NCI-H226 (cell line): ENCODE data around the gene SLC5A2.

Experiments
- DNase-seq: peaks from one replicate; pipeline ENCODE4 v3.0.0-alpha.2; 2015

The SLC5A2 gene

DNA sequence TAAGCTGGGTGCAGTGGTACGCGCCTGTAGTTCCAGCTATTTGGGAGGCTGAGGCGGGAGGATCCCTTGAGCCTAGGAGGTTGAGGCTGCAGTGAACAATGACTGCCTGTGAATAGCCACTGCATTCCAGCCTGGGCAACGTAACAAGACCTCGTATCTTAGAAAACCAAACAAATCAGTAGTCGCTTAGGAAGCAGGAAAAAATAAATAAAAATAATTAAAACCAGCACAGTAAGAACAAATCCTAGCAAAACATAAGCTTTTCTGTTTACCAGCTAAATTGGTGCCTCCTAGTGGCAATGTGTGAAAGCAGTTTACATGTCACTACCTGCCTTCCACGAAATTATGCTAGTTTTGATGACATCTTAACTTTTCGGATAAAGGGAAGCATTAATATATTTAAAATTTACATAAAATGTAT, 22.3 kb upstream of the SLC5A2 start:
- DNase-seq, result no peak

DNA sequence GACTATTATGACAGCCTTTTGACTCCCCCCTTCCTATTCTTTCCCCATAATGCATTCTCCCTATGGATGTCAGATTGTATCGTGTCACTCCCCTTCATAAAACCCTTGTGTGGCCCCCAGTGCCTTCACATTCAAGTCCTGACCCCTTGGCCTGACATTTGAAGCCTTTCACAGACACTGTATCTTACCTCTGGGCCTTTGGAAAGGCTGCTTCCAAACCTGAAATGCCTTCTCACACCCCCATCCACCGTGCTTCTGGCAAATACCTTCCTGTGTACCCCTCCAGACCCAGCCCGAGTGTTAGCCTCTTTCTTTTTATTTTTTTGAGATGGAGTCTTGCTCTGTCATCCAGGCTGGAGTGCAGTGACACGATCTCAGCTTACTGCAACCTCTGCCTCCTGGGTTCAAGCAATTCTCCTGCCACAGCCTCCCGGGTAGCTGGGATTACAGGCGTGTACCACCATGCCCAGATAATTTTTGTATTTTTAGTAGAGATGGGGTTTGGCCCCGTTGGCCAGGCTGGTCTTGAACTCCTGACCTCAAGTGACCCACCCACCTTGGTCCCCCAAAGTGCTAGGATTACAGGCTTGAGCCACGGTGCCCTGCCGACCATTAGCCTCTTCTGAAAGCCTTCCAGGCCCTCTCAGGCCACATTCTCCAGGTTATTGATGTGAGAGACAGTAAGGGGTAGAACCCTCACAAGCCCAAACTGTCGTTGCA, 21.6 kb upstream of the SLC5A2 start:
- DNase-seq, result no peak

DNA sequence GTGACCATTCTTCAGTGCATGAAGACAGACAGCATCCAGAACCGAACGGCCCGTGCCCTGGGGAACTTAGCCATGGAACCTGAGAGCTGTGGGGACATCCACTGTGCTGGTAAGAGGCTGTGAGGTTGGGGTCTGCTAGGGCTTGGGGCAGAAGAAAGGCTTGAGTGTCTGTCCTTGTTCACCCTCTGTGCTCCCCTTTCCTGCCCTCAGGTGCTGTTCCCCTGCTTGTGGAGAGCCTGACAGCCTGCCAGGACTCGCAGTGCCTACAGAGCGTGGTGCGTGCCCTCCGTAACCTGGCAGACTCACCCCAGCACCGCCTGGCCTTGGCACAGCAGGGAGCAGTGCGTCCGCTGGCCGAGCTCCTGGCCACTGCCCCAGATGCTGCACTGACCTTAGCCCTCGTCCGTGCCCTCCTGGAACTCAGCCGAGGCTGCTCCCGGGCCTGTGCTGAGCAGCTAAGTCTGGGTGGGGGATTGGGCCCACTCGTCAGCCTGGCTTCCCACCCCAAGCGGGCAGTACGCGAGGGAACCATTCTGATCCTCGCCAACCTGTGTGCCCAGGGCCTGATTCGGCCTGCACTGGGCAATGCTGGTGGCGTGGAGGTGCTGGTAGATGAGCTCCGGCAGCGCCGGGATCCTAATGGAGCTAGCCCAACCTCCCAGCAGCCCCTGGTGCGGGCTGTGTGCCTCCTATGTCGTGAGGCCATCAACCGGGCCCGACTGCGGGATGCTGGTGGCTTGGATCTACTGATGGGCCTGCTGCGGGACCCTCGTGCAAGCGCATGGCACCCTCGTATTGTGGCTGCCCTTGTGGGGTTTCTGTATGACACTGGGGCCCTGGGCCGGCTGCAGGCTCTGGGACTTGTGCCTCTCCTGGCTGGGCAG, 20.8 kb upstream of the SLC5A2 start:
- no peak for DNase-seq

DNA sequence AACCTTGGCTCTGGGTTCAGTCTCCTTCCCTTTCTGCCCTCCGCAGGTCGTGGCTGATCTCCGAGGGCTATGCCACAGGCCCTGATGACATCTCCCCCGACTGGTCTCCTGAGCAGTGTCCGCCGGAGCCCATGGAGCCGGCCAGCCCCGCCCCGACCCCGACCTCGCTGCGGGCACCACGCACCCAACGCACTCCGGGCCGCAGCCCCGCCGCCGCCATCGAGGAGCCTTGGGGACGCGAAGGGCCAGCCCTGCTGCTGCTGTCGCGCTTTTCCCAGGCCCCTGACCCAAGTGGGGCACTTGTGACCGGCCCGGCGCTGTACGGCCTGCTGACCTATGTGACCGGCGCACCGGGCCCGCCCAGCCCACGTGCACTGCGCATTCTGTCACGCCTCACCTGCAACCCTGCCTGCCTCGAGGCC, 18.6 kb upstream of the SLC5A2 start:
- no peak for DNase-seq

DNA sequence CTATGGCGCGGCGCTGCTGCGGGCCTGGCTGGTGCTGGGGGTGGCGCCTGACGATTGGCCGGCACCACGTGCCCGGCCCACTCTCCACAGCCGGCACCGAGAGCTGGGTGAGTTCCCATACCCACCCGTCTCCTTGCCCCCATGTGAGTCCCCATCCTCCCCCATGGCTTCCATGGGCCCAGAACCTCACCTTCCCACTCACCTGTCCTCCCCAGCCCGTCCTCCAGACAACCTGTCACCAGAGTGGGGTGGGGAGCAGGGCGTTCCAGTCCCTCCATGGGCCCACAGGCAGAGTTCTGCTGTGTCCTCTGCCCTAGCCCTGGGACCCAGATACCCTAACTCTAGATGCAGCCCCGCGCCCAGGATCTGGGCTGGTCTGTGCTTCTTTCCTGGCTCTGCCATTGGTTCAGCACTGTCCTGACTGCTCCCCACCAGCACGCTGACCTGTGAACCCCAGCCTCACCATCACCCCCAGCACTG, 18.1 kb upstream of the SLC5A2 start:
- DNase-seq, result no peak

DNA sequence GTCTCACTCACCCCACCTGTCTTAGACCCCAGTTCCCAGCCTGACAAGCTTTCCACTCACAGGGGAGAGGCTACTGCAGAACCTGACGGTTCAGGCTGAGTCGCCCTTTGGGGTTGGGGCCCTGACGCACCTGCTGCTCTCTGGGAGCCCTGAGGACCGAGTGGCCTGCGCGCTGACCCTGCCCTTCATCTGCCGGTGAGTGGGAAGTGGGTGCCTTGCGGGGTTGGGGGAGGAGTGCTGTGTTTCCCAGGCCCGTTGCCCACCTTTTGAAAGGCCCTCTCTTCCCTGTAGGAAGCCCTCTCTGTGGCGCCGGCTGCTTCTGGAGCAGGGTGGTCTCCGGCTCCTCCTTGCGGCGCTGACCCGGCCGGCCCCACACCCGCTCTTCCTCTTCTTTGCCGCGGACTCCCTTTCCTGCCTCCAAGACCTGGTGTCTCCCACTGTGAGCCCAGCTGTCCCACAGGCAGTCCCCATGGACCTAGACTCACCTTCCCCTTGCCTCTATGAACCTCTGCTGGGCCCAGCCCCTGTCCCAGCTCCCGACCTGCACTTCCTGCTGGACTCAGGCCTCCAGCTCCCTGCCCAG, 17.0 kb upstream of the SLC5A2 start:
- no peak for DNase-seq

DNA sequence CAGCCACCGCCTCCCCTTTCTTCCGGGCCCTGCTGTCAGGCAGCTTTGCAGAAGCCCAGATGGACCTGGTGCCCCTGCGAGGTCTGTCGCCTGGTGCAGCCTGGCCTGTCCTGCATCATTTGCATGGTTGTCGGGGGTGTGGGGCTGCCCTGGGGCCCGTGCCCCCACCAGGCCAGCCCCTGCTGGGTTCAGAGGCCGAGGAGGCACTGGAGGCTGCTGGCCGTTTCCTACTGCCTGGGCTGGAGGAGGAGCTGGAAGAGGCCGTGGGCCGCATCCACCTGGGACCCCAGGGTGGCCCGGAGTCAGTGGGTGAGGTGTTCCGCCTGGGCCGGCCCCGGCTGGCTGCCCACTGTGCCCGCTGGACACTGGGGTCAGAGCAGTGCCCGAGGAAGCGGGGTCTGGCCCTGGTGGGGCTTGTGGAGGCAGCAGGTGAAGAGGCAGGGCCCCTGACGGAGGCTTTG, 16.5 kb upstream of the SLC5A2 start:
- no peak for DNase-seq

DNA sequence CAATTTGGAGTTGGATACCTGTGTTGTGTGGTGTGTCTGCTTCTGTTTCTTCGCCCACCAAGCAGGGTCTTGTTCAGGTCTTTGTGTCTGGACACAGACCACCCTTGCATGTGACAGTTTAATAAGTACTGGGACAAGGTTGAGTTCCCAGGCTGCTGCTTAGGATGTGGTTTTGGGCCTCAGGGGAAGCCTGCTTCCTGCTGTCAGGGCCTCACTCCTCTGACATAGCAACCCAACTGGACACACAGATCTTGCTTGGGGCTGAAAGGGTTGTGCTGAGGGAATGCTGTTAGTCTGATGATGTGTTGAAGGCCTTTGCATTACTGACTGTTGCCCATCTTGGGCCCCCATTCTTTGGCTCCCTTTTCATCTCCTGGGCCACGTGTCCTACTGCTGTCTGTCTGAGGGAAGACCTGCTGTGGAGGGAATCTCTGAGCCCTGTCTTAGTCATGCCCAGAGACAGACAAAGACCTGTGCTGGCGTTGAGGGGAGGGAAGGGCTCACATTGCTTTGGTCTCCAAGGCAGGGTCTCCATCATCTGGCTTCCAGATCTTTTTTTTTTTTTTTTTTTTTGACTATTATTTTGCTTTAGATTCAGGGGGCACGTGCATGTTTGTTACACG, 15.7 kb upstream of the SLC5A2 start:
- no peak for DNase-seq

DNA sequence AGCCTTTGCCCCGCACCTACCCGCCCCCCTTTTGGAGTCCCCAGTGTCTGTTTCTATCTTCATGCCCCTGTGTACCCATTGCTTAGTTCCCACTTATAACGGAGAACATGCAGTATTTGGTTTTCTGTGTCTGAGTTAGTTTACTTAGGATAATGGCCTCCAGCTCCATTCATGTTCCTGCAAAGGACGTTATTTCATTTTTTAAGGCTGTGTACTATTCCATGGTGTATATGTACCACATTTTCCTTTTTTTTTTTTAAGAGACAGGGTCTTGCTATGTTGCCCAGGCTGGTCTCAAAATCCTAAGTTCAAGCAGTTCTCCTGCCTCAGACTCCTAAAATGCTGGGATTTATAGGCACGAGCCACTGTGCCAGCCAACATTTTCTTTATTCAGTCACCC, 15.1 kb upstream of the SLC5A2 start:
- no peak for DNase-seq

DNA sequence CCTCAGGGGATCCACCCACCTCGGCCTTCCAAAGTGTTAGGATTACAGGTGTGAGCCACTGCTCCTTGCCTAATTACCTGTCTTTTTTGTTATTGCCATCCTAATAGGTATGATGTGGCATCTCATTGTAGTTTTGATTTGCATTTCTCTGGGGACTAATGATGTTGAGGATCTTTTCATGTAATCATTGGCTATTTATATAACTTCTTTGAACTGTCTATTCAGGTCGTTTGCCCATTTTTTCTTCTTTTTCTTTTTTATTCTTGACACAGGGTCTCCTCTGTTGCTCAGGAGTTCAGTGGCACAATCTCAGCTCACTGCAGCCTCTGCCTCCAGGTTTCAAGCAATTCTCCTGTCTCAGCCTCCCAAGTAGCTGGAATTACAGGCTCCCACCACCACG, 12.3 kb upstream of the SLC5A2 start:
- no peak for DNase-seq

DNA sequence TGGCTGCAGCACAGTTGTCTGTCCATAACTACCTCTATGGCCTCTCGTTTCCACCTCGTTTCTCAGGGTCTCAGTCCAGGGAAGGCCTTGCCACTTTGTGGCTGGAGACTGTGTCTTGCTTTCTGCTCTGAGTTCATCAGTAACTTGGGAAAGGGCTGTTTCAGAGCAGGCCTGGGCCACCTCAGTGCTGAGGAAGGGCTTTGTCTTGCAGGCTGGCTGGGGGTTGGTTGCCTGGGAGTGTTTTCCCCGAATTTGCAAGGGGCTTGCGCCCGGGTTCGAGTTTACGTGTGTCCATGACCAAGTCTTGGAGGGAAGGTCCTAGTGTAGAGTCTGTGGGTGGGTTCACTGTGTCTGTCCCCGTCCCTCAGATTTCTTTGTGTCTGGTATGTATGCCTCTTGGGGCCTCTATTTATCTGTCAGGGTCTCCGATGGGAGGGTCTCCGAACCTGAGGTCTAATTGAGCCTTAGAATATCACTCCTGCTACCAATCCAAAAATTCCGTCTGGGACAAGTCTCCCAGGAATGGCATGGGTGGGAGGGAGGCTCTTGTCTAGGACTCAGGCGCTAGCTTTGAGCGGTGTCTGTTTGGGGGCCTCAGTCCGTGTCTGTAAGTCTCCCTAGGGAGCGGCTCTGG, 11.6 kb upstream of the SLC5A2 start:
- DNase-seq, result no peak

DNA sequence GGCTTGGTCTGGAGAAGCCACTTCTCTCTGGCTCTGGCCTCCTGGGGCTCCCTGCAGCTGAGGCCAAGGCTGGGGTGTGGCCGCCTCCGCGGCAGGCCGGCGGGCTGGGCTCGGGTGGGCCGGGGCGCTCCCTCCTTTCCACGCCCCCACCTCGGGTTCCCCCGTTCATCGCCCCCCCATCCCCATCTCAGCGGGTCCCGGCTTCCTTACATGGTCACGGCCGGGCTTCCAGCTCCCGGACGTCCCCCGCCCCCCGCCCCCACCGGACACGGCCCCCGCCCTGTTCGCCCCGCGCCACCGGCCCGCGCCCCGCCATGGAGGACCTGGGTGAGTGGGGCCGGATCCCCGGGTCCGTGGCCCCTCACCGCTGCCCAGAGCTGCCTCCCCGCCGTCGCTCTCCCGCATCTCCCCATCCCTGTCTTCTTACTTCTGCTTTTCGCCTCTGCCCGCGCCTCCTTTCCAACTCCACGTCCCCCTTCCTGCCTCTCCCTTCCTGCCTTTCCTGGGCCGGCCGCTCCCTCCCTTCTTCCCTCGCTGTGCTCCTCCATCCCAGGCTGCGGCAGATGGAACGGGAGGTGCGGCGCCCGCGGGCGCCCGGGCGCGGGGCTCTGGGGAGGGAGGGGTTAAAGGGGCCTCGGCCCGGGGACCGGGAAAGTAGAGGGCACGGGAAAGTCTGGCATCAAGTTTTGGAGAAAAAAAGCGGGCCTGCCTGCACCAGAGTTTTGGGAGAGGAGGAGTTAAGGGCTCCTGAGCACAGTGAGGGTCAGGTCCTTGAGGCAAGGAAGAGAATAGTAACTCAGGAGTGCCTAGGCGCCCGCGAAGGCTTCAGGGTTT, 10.8 kb upstream of the SLC5A2 start, which contains the start of gene TGFB1I1:
Gene TGFB1I1, plus strand, starts transcription at position 278 of the 834 bp plus-strand sequence. Its CDS starts 37 bp downstream, at position 315.
- DNase-seq, result peak; percentile 20

DNA sequence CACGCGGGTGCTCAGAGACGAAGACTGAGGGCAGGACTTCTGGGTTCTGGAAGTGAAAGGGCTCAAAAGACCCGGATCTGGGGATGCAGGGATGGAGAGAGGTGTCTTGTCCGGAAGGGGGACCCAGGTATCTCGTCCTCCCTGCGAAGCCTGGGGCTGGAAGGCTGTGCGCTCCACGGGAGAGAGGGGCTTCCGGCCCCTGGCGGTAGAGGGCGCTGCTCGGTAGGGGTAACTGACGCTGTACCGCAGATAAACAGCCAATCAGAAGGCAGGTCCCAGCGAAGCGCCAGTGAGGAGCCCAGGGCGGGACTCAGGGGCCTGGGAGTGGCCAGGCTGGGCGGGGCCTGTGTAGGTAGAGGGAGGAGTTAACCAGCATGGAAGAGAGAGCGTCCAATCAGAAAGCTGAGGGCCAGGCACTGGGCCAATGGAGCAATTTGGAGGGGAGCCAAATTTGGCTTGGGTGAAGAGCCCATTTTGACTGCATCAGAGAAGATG, 10.2 kb upstream of the SLC5A2 start:
- DNase-seq, result peak; percentile 84

DNA sequence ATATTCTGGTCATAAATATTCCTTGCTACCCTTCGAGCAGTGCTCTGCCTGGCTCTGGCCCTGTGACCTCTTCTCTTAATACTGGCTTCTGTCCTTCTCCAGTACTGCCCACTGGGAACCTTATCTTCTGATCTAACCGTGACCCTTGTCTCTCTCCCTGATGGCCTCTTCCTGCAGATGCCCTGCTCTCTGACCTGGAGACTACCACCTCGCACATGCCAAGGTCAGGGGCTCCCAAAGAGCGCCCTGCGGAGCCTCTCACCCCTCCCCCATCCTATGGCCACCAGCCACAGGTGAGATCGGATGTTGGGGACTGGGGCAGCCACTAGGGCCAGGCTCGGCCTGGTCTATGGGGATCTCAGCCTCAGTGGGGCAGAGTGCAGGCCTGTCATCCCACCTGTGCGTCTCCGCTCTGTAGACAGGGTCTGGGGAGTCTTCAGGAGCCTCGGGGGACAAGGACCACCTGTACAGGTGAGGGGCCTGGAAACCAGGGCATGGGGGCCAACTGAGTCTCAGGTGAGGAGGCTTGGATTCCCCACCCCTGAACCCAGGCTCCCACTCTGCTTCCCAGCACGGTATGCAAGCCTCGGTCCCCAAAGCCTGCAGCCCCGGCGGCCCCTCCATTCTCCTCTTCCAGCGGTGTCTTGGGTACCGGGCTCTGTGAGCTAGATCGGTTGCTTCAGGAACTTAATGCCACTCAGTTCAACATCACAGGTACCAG, 9.5 kb upstream of the SLC5A2 start:
- DNase-seq, result no peak

DNA sequence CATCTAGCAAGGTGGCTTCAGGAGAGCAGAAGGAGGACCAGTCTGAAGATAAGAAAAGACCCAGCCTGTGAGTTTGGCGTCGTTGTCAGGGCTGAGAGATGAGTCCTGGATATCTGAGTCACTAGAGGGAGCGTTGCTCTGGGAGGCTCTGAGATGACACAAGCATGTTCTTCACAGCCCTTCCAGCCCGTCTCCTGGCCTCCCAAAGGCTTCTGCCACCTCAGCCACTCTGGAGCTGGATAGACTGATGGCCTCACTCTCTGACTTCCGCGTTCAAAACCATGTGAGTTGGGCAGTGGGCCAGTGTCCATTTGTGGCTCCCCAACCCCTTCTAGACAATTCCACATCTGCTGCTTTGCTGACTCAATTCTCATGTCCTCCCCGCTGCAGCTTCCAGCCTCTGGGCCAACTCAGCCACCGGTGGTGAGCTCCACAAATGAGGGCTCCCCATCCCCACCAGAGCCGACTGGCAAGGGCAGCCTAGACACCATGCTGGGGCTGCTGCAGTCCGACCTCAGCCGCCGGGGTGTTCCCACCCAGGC, 8.7 kb upstream of the SLC5A2 start:
- no peak for DNase-seq

DNA sequence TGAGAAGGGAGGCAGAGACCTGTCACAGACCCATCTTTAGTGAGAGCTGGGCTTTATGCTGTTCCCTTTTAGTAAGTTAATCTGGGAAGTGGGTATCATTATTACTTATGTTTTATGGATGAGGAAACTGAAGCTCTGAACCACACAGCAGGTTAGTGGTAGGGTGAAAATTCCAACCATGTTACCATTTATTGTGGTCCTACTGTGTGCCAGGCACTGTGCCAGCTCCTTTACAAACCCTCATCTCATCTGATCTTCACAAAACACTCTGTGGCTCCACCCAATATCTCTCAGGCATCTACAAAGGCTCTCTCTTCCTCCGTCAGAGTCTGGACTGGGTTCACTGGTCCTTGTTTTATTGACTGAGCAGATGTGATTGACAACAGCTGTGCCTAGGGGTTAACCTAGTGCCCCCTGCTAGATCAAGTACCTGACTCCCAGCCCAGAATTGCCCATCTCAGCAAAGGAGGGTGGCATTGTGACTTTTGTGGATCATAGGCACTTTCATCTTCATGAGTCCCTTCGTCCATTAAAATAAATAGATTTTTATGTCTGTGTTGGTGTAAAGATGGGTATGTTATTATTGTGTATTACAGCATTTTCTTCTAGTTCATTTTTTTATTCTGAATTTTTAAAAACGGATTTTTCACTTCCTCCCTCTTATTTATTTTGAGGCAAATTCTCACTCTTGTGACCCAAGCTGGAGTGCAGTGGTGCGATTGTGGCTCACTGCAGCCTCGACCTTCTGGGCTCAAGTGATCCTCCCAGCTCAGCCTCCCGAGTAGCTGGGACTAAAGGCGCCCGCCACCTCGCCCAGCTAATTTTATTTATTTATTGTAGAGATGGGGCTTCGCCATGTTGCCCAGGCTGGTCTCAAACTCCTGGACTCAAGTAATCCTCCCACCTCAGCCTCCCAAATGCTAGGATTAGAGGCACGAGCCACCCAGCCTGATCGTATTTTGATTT, 7.9 kb upstream of the SLC5A2 start:
- no peak for DNase-seq

DNA sequence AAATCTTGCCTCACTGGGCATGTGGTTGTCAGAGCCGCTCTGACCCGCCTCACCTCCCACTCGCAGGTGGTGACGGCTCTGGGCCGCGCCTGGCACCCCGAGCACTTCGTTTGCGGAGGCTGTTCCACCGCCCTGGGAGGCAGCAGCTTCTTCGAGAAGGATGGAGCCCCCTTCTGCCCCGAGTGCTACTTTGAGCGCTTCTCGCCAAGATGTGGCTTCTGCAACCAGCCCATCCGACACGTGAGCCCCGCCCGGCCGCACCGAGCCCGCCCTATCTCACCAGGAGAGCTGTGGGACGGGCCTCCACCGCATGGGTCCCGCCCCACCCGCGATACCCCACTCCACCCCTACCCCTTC, 7.0 kb upstream of the SLC5A2 start:
- DNase-seq, result no peak

DNA sequence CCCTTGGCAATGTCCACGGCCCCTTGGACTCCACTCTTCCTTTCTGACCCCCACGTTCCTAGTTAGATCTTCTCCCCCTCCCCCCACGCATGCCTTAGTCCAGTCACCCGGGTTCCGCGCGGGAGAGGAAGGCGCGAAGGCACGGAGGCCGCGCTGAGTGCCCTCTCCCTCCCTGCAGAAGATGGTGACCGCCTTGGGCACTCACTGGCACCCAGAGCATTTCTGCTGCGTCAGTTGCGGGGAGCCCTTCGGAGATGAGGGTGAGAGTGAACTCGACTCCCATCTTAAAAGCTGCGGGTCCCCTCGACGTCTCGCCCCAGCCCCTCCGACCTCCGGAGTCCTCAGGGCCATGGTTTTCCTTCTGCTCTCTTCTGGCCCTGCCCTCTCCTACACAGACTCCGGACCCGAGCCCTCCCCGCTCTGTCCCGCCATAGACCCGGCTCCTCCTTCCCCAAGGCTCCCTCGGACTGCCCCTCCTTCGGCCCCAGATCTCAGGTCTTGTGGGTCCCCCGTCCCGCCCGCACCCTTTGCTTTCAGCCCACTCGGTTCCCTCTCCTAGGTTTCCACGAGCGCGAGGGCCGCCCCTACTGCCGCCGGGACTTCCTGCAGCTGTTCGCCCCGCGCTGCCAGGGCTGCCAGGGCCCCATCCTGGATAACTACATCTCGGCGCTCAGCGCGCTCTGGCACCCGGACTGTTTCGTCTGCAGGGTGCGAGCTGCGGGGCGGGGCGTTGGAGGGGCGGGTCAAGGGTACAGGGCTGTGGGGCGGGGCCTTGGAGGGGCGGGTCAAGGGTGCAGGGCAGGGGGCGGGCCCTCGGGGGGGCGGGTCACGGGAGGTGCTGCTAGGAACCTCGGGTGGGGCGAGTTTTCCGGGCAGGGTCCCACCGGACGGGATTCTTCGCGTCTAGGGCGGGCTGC, 6.4 kb upstream of the SLC5A2 start:
- DNase-seq, result peak; percentile 73
